ENCODE measurements around the gene FEM1B. TPM values are rescaled to one million over a fixed set of nuclear protein-coding genes. Genes with fewer than 3 reads are reported as not detected.

The FEM1B gene
- total and polyA plus RNA-seq, 2 of the 8 experiments (the other 6 are each of a cell fraction or from before 2014, with no cell fraction given): 36.1 to 83.8 TPM

DNA sequence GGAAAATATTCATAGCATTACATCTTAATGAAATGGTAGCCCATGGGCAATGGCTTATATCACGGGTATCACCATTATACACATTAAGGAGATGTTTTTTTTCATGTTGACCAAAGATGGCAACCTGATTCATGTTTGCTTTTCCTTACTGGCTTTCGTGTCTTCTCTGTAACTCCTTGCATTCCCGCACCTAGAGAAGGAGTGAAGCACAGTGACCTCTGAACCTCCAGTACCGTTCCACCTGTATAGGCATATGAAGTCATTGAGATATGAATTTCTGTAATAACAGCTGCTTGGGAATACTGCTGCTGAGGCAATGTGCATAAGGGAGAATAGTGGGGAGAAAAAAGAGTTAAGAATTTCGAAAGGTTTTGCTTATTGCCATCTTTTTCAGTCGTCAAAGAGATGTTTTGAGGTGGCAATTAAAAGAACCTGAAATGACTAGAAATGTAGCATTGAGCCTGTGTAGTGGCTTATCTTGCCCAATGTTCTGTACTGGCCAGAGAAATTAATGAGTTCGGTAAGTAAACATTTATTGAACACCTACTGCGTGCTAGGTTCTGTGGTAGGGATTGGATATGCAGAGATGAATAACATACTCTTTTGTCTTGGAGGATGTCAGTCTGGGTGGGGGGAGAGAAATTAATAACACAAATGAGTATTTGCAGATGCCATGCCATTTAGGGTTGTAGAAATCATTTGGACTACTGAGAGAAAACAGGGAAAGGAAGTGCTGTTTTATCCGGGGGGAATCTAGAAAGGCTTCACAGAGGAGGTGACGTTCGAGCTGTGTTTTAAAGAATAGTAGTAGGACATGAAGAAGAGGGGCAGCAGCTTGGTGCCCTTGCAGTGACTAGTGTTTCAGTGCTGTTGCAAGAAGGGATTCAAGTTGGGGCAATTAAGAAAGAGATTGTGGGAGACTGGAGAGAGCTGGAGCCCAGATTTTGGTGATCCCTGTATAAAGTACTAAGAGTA, 2.5 kb downstream of the FEM1B start (continued):
- TF ChIP-seq CEBPB (IDR thresholded peaks at IDR 0.05; ENCODE audit: low read depth, low read length) (no peak), RBBP5 (IDR thresholded peaks at IDR 0.05; ENCODE audit: borderline replicate concordance, low read depth, low read length) (no peak)

Data from H1 (cell line).